K562 (cell line): ENCODE data around the gene ZFPM1. TPM values are rescaled to one million over a fixed set of nuclear protein-coding genes. Genes with fewer than 3 reads are reported as not detected.

ENCODE experiments used
- CBFA2T3 ChIP-seq: fragments of 450-650 bp; IDR thresholded peaks from 2 replicates; pipeline ENCODE4 v1.6.1; 2017
- HES1 ChIP-seq: fragments of 450-650 bp; IDR thresholded peaks from 2 replicates; pipeline ENCODE4 v1.6.1; 2016; ENCODE audit warnings: low read depth, mild to moderate bottlenecking, moderate library complexity
- MYC ChIP-seq, 2 experiments: fragments of 250-450 bp in 1 of 2; sonication (Bioruptor Pico) in 1 of 2; IDR thresholded peaks; 2 replicates each; pipeline versions ENCODE4 v1.5.1 to v1.6.1; 2012 to 2021; ENCODE audit warnings: low read depth in 2 of 2, borderline replicate concordance in 1 of 2, improper control_type of control experiment in 1 of 2, low read length in 1 of 2, mild to moderate bottlenecking in 1 of 2, moderate library complexity in 1 of 2
- PHB2 ChIP-seq: fragments of 450-650 bp; IDR thresholded peaks from 2 replicates; pipeline ENCODE4 v1.6.1; 2017; ENCODE audit warnings: low read depth
- RBM25 ChIP-seq: fragments of 200-400 bp; formaldehyde crosslinking; IDR thresholded peaks from 2 replicates; pipeline ENCODE4 v1.6.1; 2018; ENCODE audit warnings: low read length, low read depth, moderate library complexity; ENCODE audit not compliant: severe bottlenecking
- SAP30 ChIP-seq: fragments of 200-600 bp; sonication (generic); IDR thresholded peaks from 2 replicates; pipeline ENCODE4 v1.6.1; 2012; ENCODE audit warnings: borderline replicate concordance, low read depth, mild to moderate bottlenecking, moderate library complexity, low read length, control low read depth, inconsistent platforms; ENCODE audit not compliant: insufficient read depth, poor library complexity, severe bottlenecking
- TARDBP ChIP-seq: fragments of 450-650 bp; IDR thresholded peaks from 2 replicates; pipeline ENCODE4 v1.6.1; 2016
- ZBTB40 ChIP-seq, 2 experiments: fragments of 450-650 bp in 1 of 2; sonication (generic) in 1 of 2; formaldehyde crosslinking in 1 of 2; IDR thresholded peaks; 2 replicates each; pipeline versions ENCODE4 v1.7.1 to v1.9.0; 2016 to 2022; ENCODE audit warnings: inconsistent platforms in 1 of 2, mild to moderate bottlenecking in 1 of 2, missing genetic modification reagents in 1 of 2
- ZNF431 ChIP-seq: sonication (generic); formaldehyde crosslinking; IDR thresholded peaks from 2 replicates; pipeline ENCODE4 v1.8.0; 2022; ENCODE audit warnings: mild to moderate bottlenecking, missing genetic modification reagents
- polyA plus RNA-seq, 8 experiments: library from polyadenylated mRNA; depleted of rRNA in 4 of 8; stranded (reverse) in 5 of 8; unstranded in 3 of 8; fragments of >200 nt; fragmentation: Nextera tagmentation in 2 of 8; fragmentation: Illumina TruSeq in 1 of 8; extraction: Ambion mirVana in 2 of 8; extraction: Trizol in 1 of 8; gene quantifications; 2 replicates each; pipeline versions ENCODE4 v1.2.1 to v1.2.3, GENCODE V29; 2011 to 2014; ENCODE audit warnings: inconsistent platforms in 1 of 8, missing spikeins in 1 of 8
- total RNA-seq, 7 experiments: library from RNA; depleted of rRNA in 6 of 7; stranded (reverse); fragments of >200 nt in 6 of 7; fragmentation: Illumina TruSeq in 2 of 7; extraction: Trizol in 2 of 7; gene quantifications; 2 replicates each; pipeline versions ENCODE4 v1.2.1 to v1.2.3, GENCODE V29; 2011 to 2021; ENCODE audit warnings: low replicate concordance in 1 of 7
- TF ChIP-seq, protein P1 (sequence below): sonication (generic); formaldehyde crosslinking; IDR thresholded peaks from 2 replicates; pipeline ENCODE4 v1.8.0; 2023; ENCODE audit warnings: missing genetic modification reagents, mild to moderate bottlenecking, borderline replicate concordance

ZFPM1 gene
- total and polyA plus RNA-seq, 9 of the 15 experiments (the other 6 are each of a cell fraction or from before 2014, with no cell fraction given): 0.03 to 35.9 (median 1.4) TPM

- TF ChIP-seq, protein P1, sequence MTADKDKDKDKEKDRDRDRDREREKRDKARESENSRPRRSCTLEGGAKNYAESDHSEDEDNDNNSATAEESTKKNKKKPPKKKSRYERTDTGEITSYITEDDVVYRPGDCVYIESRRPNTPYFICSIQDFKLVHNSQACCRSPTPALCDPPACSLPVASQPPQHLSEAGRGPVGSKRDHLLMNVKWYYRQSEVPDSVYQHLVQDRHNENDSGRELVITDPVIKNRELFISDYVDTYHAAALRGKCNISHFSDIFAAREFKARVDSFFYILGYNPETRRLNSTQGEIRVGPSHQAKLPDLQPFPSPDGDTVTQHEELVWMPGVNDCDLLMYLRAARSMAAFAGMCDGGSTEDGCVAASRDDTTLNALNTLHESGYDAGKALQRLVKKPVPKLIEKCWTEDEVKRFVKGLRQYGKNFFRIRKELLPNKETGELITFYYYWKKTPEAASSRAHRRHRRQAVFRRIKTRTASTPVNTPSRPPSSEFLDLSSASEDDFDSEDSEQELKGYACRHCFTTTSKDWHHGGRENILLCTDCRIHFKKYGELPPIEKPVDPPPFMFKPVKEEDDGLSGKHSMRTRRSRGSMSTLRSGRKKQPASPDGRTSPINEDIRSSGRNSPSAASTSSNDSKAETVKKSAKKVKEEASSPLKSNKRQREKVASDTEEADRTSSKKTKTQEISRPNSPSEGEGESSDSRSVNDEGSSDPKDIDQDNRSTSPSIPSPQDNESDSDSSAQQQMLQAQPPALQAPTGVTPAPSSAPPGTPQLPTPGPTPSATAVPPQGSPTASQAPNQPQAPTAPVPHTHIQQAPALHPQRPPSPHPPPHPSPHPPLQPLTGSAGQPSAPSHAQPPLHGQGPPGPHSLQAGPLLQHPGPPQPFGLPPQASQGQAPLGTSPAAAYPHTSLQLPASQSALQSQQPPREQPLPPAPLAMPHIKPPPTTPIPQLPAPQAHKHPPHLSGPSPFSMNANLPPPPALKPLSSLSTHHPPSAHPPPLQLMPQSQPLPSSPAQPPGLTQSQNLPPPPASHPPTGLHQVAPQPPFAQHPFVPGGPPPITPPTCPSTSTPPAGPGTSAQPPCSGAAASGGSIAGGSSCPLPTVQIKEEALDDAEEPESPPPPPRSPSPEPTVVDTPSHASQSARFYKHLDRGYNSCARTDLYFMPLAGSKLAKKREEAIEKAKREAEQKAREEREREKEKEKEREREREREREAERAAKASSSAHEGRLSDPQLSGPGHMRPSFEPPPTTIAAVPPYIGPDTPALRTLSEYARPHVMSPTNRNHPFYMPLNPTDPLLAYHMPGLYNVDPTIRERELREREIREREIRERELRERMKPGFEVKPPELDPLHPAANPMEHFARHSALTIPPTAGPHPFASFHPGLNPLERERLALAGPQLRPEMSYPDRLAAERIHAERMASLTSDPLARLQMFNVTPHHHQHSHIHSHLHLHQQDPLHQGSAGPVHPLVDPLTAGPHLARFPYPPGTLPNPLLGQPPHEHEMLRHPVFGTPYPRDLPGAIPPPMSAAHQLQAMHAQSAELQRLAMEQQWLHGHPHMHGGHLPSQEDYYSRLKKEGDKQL (CRISPR knock-in tag): 0 out of 2 replicates have a peak, but pooled peaks have one; percentile 34
- peak; percentile 96 for TF ChIP-seq TARDBP
- TF ChIP-seq PHB2: peak; percentile 96
- peak; percentile 100 for TF ChIP-seq CBFA2T3
- TF ChIP-seq HES1: peak; percentile 99
- TF ChIP-seq ZNF431 (CRISPR knock-in tag): no peak; the same call in 1 of the 2 replicates
- no peak for TF ChIP-seq RBM25
- TF ChIP-seq ZBTB40 (IDR thresholded peaks at IDR 0.05): peak; percentile 48; the same call in 1 of the 2 replicates
- TF ChIP-seq ZBTB40 (CRISPR knock-in tag; IDR thresholded peaks at IDR 0.05): no peak
- peak; percentile 55 for TF ChIP-seq MYC (IDR thresholded peaks at IDR 0.05; ENCODE audit: low read depth, low read length)
- no peak for TF ChIP-seq MYC (CRISPR knock-in tag; IDR thresholded peaks at IDR 0.05; ENCODE audit: borderline replicate concordance, low read depth)
- no peak for TF ChIP-seq SAP30
These were observed 38.7 kb downstream of the ZFPM1 start (continued) for GRCh38 chr16:88491560-88492310.
